Stimulated activated naive CD8-positive, alpha-beta T cell treated with anti-CD3 and anti-CD28 coated beads, Interleukin-15, amount 100 ng/mL, for 72 hours (primary cell): ENCODE data around the gene XK.

ENCODE experiments used
- ATAC-seq: fragments of 150-1000 bp; cut with Tn5 transposase; 2 replicates; pipeline ENCODE4 v1.10.0; 2021; ENCODE audit warnings: mild to moderate bottlenecking, moderate library complexity
- DNase-seq, 2 donors: peaks; one replicate each; pipeline ENCODE4 v3.0.0; 2021 to 2022
- H3K27ac Mint-ChIP-seq, 2 donors: one replicate each; pipeline ENCODE4 v1.8.0; 2022; ENCODE audit warnings: mild to moderate bottlenecking in 2 of 2, mixed read lengths in 2 of 2, moderate library complexity in 2 of 2
- H3K27me3 Mint-ChIP-seq: one replicate; pipeline ENCODE4 v1.8.0; 2022; ENCODE audit warnings: mixed read lengths
- H3K4me1 Mint-ChIP-seq: one replicate; pipeline ENCODE4 v1.8.0; 2022; ENCODE audit warnings: mild to moderate bottlenecking, mixed read lengths
- H3K4me3 Mint-ChIP-seq, 2 donors: one replicate each; pipeline ENCODE4 v1.8.0; 2022; ENCODE audit warnings: mild to moderate bottlenecking in 2 of 2, mixed read lengths in 2 of 2, moderate library complexity in 1 of 2
- H3K9me3 Mint-ChIP-seq, 2 donors: one replicate each; pipeline ENCODE4 v1.8.0; 2022; ENCODE audit warnings: mixed read lengths in 2 of 2

Gene XK

DNA sequence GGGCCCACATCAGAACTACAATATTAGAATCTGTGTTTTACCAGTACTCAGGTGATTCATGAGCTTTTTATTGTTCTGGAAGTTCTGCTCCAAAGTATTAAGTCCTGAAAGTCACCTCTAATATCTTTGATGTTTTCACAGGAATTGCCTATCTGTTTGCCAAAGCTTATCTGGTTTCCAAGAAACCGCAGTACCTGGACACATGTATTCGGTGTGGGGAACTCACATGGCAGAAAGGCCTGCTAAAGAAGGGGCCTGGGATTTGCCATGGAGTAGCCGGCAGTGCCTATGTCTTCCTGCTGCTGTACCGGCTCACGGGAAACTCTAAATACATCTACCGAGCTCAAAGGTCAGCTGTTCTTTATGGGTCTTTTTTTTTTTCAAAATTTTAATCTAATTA lies 18.4 kb upstream of the XK start:
- H3K27ac Mint-ChIP-seq, result no peak overlapping the region
- H3K27me3 Mint-ChIP-seq, result peaks cover 8% of the 10 kb centered on the region
- H3K4me1 Mint-ChIP-seq, result no peaks in the 10 kb centered on the region
- DNase-seq (no peak), ATAC-seq (no peak)
- no peak overlapping the region for H3K4me3 Mint-ChIP-seq
- H3K9me3 Mint-ChIP-seq, result peaks cover 0 to 4% of the 10 kb centered on the region in 2 donors

DNA sequence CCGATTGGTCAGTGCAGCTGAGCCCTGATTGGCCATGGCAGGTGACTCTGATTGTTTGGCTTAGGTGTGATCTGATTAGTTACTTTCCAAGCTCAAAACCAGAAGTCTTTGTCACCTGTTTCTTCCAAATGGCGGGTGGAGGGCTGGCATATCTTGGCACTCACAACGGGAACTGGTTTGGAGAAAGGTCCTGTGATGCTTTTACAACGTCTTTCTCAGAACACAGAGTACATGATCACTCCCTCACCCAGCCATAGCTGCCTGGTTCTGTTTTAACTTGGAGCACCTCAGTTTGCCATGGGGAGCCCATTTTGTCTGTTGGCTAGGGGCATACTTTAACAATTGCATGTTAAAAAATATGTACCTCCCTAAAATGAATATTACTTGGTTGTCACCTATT lies 13.0 kb upstream of the XK start:
- peaks cover 8% of the 10 kb centered on the region for H3K27me3 Mint-ChIP-seq
- no peak overlapping the region for H3K4me3 Mint-ChIP-seq
- no peaks in the 10 kb centered on the region for H3K4me1 Mint-ChIP-seq
- ATAC-seq, result no peak
- DNase-seq, result no peak
- no peak overlapping the region for H3K27ac Mint-ChIP-seq
- no peaks in the 10 kb centered on the region for H3K9me3 Mint-ChIP-seq

DNA sequence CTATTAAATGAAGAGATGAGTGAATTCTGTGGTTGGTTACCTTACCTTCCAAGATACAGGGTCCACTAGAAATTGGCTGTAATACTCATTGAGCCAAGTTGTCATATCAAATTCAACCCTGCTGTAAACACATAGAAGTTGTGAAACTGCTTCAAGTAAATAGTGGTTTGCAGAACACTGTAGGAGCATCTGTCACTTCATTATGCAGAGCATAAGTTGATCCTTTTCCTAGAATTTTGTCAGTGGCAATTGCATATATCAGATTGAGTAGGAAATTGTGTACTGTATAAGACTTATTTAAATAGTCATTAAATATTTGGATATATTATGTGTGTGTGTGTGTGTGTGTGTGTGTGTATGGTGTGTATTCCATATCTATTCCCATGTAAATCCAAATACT lies 8.8 kb upstream of the XK start:
- no peak overlapping the region for H3K4me3 Mint-ChIP-seq
- no peaks in the 10 kb centered on the region for H3K4me1 Mint-ChIP-seq
- no peaks in the 10 kb centered on the region for H3K9me3 Mint-ChIP-seq
- ATAC-seq (no peak), DNase-seq (no peak)
- H3K27me3 Mint-ChIP-seq, result no peaks in the 10 kb centered on the region
- H3K27ac Mint-ChIP-seq, result no peak overlapping the region

DNA sequence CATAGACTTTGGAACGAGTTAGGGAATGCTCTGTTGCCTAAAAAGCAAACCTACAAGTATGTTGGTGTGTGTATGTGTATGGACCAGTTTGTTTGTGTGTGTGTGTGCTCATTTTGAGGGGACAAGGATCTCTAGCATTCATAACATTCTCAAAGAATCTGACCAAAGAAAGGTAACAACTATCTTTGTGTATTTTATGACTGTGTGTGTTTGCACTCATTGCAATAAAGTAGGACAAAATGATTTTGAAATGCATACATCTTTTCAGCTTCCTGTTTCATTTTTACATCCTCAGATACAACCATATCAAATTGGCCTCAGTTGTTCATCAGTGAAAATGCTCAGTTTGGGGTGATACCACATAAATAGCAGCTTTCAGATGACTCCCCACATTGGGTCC lies 8.3 kb upstream of the XK start:
- ATAC-seq, result no peak

DNA sequence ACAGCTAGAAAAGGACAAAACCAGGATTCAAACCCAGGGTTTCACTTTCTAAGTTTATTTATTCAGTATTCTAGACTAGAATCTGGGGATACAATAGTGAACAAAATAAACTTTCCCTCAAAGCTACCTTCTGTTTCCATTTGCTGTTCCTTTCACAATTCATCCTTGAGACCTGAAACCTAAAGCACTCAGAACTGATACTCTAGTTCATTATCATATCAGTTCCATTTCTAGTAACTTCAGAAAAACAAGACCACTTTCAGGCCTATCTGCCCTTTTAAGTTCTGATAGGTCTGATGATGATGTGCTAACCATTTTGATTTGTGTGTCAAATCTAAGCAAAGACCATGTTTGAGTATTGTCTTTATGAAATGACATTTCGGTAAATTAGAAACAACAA lies 7.8 kb upstream of the XK start:
- Mint-ChIP-seq H3K4me3 (no peak overlapping the region), H3K27ac (no peak overlapping the region), H3K9me3 (no peaks in the 10 kb centered on the region), H3K27me3 (no peaks in the 10 kb centered on the region), H3K4me1 (no peaks in the 10 kb centered on the region)
- DNase-seq (no peak), ATAC-seq (peak; percentile 73)

More for the DNA sequence above, 8.3 kb upstream of the XK start:
- no peaks in the 10 kb centered on the region for H3K27me3 Mint-ChIP-seq
- DNase-seq, result no peak
- no peaks in the 10 kb centered on the region for H3K9me3 Mint-ChIP-seq
- no peaks in the 10 kb centered on the region for H3K4me1 Mint-ChIP-seq
- H3K27ac Mint-ChIP-seq, result no peak overlapping the region
- no peak overlapping the region for H3K4me3 Mint-ChIP-seq

DNA sequence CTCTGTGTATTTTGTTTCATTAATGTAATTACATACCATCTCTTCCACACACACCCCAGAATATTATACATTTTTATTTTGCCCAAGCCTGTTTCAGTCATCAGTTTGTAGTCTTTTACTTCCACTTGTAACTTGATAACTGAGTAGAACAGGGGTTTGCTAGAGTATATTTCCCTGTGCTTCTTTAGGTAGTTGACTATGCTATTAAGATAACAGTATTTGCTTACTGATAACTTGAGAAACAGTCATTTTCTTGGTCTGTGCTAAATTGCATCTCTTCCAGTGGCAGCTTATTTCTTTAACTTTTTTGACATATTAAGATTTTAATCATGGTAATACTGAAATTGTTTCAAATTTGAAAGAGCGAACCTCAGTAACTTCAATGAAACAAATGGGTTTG lies 7.0 kb upstream of the XK start:
- H3K4me3 Mint-ChIP-seq, result no peak overlapping the region
- H3K27ac Mint-ChIP-seq, result no peak overlapping the region
- no peaks in the 10 kb centered on the region for H3K4me1 Mint-ChIP-seq
- H3K9me3 Mint-ChIP-seq, result no peaks in the 10 kb centered on the region
- DNase-seq (no peak), ATAC-seq (no peak)
- H3K27me3 Mint-ChIP-seq, result no peaks in the 10 kb centered on the region

DNA sequence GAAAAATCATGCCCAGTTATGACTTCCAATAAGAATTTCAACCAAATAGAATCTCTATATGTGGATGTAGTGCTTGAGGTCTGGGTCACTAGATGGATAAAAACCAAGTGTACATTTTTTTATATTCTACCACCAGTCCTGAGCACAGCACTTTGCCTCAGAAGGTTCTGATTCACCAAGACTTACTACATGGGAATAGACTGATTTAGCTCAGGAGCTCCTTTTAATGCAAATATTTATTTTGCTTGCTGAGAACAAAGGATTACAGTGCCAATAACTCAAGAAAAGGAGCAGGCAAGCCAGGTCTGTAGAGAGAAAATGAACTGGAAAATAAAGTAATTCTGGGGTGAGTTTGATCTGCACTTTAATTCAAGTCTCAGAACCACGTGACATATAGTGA lies 6.4 kb upstream of the XK start:
- Mint-ChIP-seq H3K9me3 (no peaks in the 10 kb centered on the region), H3K4me1 (no peaks in the 10 kb centered on the region), H3K27ac (no peak overlapping the region), H3K4me3 (no peak overlapping the region), H3K27me3 (no peaks in the 10 kb centered on the region)
- ATAC-seq (no peak), DNase-seq (no peak)

DNA sequence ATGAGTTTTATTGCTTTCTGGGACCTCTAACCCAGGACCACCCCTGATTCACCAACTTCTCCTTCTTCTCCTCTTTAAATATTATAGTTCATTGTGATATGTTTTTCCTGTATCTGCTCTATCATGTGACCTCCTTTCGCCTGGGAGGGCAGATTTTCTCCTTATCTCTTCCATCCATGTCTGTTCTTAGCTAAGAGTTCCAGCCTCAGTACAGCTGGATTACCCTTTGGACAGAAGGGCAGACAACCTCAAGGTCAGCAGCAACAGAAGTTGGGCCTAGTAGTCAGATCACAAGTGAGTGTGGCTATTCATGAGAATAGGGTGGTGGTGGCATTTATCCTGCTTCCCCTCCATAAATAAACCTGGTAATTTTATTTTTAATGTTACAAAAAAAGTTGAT lies 5.7 kb upstream of the XK start:
- no peaks in the 10 kb centered on the region for H3K27me3 Mint-ChIP-seq
- no peaks in the 10 kb centered on the region for H3K9me3 Mint-ChIP-seq
- no peak for ATAC-seq
- no peak overlapping the region for H3K27ac Mint-ChIP-seq
- no peaks in the 10 kb centered on the region for H3K4me1 Mint-ChIP-seq
- DNase-seq, result no peak
- no peak overlapping the region for H3K4me3 Mint-ChIP-seq

DNA sequence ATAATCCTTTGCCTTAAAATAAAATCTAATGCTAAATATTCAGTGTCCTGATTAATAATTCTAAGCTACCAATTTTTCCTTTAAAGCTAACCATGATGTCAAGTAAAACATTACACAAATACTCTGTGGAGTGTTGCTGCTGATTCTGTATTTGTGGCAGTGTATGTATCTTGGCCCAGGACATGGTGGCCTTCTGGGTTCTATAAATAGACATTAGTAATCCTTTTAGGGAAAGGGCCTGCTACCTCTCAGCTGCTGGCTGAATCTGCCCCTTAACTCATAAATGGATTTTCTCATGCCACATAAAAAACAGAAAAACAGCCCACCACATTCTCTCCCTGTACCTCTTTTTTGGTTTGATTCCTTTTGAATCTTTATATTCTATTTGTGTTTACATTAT lies 1.2 kb upstream of the XK start:
- H3K4me3 Mint-ChIP-seq, result no peak overlapping the region
- ATAC-seq (no peak), DNase-seq (no peak)
- no peaks in the 10 kb centered on the region for H3K4me1 Mint-ChIP-seq
- no peaks in the 10 kb centered on the region for H3K27me3 Mint-ChIP-seq
- no peaks in the 10 kb centered on the region for H3K9me3 Mint-ChIP-seq
- H3K27ac Mint-ChIP-seq, result no peak overlapping the region

DNA sequence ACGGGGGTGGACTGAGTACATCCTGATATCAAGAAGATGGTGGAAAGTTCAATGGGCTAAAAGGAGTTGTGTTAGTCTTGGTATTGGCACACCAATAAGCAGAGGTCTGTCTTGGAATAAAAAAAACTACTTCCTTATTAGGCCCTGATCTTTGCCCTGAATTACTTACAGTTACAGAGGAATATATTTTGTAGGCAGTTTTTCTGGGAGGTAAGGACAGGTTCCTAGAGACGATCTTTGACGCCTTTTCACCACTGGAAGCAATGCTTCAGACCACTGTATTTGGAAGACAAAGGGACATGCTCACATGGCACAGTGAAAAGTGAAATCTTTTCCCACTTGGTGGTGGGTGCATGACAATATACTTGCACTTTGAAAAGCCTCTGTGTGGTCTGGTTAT lies 618 bp upstream of the XK start:
- no peaks in the 10 kb centered on the region for H3K27me3 Mint-ChIP-seq
- no peaks in the 10 kb centered on the region for H3K4me1 Mint-ChIP-seq
- ATAC-seq, result no peak
- no peak for DNase-seq
- no peak overlapping the region for H3K27ac Mint-ChIP-seq
- H3K4me3 Mint-ChIP-seq, result peak overlapping the region; percentile 22 to 57
- no peaks in the 10 kb centered on the region for H3K9me3 Mint-ChIP-seq

DNA sequence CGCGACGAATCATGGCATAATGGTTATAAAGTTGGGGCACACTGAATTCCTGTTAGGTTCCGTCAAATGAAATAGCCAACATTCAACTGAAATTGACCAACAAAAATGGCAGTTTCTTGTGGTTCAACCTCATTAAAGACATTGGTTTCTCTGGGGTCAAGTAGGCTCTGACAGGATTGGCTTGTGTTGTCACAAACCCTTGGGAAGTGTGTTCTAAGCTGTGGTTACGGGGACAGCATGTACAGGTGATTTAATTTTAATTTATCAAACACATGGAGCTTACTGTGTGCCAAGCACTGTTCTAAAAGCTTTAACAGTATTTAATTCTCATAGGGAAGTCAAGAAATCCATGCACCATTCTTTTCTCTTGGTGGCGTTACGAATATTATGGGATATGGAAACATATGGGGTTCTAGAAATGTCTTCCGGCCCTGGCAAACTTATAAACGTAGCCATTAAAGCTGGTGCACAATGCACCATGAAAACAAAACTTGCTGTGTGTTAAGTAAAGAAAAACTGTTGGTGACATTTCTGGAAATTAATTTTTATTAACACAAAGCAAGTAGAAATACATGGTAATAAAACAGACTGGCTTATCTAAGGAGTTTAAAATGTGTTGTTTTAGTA lies 891 bp downstream of the XK start:
- Mint-ChIP-seq H3K27ac (no peak overlapping the region), H3K4me1 (no peaks in the 10 kb centered on the region), H3K4me3 (peak overlapping the region; percentile 66 to 73), H3K27me3 (no peaks in the 10 kb centered on the region), H3K9me3 (no peaks in the 10 kb centered on the region)
- DNase-seq (no peak), ATAC-seq (no peak)

DNA sequence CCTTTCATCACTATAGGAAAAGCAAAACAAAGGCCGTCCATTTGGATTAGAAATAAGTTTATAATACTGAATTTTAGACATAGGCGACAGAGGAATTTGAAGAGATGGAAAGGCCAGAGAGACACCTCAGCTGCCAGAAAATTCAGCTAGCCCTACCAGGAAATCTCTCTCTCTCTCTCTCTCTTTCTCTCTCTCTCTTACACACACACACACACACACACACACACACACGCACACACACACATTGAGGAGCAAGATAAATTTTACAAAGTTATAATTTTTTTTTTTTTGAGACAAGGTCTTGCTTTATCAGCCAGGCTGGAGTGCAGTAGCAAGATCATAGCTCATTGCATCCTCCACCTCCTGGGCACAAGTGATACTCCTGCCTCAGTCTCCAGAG lies 1.4 kb downstream of the XK start:
- no peak overlapping the region for H3K4me3 Mint-ChIP-seq
- H3K27me3 Mint-ChIP-seq, result no peaks in the 10 kb centered on the region
- no peak for ATAC-seq
- no peaks in the 10 kb centered on the region for H3K4me1 Mint-ChIP-seq
- no peaks in the 10 kb centered on the region for H3K9me3 Mint-ChIP-seq
- DNase-seq, result no peak
- no peak overlapping the region for H3K27ac Mint-ChIP-seq

DNA sequence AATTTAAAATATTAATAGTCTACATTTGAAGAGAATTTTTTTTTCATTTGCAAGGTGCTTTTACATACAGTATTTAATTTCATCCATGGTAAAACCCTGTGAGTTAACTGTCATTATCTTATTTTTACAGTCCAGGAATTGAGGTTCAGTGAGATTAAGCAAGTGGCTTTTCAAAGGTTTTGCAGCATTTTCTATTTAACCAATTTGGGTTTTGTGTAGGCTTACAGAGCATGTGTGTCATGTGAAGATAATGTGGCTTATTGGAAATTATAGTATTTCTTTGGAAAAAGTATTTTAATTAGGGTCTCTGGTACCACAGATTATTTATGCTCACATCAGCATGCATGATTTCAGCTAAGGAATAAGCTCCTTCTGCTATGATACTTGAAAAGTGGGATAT lies 4.5 kb downstream of the XK start:
- DNase-seq (no peak), ATAC-seq (no peak)
- Mint-ChIP-seq H3K4me1 (no peaks in the 10 kb centered on the region), H3K27me3 (no peaks in the 10 kb centered on the region), H3K9me3 (no peaks in the 10 kb centered on the region), H3K4me3 (no peak overlapping the region), H3K27ac (no peak overlapping the region)

DNA sequence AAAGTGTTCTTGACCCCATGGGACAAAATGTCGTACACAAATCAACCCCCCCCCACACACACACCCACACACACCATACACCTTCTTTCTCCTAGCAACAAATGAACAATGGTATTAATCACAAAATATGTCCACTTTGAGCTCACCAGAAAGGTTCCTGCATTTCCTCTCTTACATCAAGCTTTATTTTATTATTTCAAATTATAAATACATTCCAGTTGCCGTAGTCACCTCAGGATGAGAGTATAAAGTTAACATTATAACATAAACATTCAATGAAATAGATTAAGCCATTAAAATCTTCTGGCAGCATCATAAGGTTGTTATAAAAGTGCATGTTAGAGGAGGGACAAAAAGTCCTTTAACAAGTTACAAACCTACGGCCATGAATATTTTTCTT lies 7.3 kb downstream of the XK start:
- Mint-ChIP-seq H3K27ac (no peak overlapping the region), H3K4me3 (no peak overlapping the region), H3K27me3 (no peaks in the 10 kb centered on the region), H3K9me3 (no peaks in the 10 kb centered on the region), H3K4me1 (no peaks in the 10 kb centered on the region)
- DNase-seq, result no peak
- no peak for ATAC-seq

DNA sequence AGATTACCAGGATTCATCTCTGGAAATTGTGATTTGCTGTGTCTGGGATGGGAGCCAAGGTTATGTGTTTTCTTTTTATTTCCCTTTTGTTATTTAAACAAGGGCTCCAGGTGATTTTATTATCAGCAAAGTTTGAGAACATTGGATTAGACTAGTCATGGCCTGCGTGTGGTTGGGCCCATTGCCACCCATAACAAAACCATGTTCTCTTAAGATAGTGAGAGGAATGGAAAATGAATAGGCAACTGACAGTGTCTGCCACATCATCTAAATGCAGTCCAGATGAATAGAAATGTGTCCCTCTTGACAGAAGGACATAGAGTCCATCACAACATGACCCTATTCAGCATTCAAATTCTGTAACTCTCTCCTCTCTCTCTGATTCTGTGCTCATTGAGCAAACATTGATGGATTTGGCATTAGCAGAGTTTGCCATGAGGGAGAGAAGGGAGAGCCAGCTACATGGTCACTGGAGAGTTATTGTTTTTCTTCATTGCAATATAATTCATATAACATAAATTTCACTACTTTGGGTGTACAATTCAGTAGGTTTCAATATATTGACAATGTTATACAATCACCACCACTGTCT lies 11.7 kb downstream of the XK start:
- no peak overlapping the region for H3K4me3 Mint-ChIP-seq
- H3K27ac Mint-ChIP-seq, result no peak overlapping the region
- H3K27me3 Mint-ChIP-seq, result no peaks in the 10 kb centered on the region
- DNase-seq (no peak), ATAC-seq (no peak)
- no peaks in the 10 kb centered on the region for H3K9me3 Mint-ChIP-seq
- H3K4me1 Mint-ChIP-seq, result no peaks in the 10 kb centered on the region

DNA sequence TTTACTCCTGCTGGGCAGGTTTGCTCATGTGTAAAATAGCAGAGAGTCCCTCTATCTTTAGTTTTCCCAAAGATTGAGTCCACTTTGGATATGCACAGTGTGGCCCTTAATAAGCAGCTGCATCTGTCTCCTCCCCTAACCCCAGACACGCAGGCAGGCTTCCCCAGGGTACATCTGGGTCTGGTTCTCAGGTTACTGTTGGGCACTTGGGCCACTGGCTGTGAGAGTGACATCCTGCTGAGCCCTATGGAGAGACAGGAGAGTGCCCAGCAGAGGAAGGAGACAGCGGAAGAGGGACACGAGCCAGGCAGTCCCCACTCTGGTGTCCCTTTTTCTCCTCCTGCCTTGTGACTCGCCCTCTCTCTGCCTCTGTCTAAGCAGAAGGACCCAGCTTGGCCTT lies 16.0 kb downstream of the XK start:
- H3K4me3 Mint-ChIP-seq, result no peak overlapping the region
- H3K27ac Mint-ChIP-seq, result no peak overlapping the region
- ATAC-seq (no peak), DNase-seq (no peak)
- no peaks in the 10 kb centered on the region for H3K9me3 Mint-ChIP-seq
- no peaks in the 10 kb centered on the region for H3K4me1 Mint-ChIP-seq
- H3K27me3 Mint-ChIP-seq, result no peaks in the 10 kb centered on the region

DNA sequence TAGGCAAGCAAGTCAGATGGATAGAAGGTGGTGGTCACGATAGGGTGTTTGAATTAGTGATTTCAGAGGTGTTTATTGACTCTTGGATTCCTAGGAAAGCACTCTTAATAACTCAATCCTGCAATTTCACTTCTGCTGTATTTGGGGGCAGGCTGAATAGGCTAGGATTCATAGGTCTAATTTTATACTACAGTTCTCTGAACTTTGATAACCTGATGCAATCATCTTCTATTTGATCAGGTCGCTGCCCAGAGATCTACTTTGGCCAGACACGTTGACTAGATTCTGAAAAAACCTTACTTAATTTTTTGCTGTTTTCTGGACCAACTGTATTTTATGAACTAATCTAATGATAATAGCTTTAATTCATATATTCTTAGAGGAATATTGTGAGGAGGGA lies 26.4 kb downstream of the XK start:
- Mint-ChIP-seq H3K27me3 (peaks cover 8% of the 10 kb centered on the region), H3K27ac (no peak overlapping the region), H3K4me3 (no peak overlapping the region), H3K4me1 (peaks cover 5% of the 10 kb centered on the region), H3K9me3 (no peaks in the 10 kb centered on the region)
- ATAC-seq, result no peak
- DNase-seq, result no peak
